Stimulated activated CD8-positive, alpha-beta memory T cell treated with anti-CD3 and anti-CD28 coated beads, Interleukin-4, amount 100 ng/mL, for 1 hour (primary cell): ENCODE results near the gene IL1RN.
"Not testable (repeated sequence)": the region's sequence is repeated elsewhere in the genome, so short reads cannot be mapped to it uniquely, and the experiment has no call there.

Experiments
- DNase-seq, 2 donors: peaks; one replicate each; pipeline ENCODE4 v3.0.0-alpha.2; 2020; ENCODE audit warnings: low read depth in 2 of 2, low spot score in 1 of 2

The IL1RN gene

DNA sequence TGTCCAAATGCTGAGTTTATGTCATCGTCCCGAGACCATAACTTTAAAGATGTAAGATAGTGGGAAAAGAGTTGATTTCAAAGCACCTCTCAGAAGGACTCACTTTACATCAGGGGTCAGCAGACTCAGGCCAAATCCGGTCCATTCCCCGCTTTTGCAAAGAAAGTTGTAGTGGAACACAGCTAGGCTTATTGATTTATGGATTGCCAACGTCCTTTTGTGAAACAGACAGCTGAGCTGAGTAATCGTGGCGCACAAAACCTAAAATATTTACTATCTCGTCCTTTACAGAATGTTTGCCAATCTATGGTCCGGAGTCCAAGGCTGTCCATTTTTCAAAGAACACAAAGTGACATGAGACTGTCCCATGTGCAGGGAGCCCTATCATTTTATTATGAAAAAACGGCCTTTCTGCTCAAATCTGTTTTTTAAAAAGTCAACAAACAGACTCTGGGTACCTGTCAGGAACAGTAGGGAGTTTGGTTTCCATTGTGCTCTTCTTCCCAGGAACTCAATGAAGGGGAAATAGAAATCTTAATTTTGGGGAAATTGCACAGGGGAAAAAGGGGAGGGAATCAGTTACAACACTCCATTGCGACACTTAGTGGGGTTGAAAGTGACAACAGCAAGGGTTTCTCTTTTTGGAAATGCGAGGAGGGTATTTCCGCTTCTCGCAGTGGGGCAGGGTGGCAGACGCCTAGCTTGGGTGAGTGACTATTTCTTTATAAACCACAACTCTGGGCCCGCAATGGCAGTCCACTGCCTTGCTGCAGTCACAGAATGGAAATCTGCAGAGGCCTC, at the start of gene IL1RN:
Gene IL1RN (plus strand): TSS at position 754 of the 801 bp plus-strand sequence. CDS start 27 bp downstream, at position 781.
- no peak for DNase-seq

DNA sequence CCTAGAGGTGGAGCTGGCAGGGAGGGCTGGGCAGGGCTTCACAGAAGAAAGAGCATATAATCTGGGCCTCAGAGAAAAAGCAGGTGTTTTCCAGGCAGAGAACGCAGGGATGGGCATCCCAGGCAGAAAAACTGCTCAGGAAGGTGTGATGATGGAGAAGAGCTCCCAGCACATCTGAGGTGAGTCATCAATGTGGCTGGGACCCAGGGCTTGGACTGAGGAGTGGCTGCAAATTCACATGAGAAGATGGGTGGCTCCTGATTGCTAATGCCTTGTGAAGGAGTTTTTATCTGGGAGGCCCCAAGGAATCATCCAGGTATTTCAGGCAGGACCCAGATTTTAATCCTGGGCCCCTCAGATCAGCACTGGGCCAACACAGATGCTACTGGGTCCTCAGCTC, 49.5 kb upstream of the IL1RN start:
- no peak for DNase-seq

DNA sequence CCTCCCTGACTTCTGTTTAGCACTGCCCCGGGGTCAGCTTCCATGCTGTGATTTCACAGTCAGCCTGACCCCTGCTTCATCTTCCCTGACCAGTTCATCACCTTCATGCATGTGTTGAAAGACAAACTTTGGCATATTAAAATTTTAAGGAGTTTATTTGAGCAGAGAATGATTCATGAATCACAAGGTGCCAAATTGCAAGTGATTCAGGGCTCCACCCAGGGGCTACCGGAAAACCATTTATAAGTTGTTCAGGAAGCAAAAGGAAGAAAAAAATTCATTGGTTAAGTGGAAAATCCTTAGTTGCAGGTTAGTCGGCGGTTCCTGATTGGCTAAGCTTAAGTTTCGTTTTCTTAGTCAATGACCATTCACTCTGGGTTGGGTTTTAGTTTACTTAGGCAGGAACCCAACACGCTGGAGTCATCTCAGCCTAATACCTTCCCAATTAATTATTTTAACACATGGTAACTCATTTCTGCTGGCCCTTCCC, 49.0 kb upstream of the IL1RN start:
- DNase-seq, result no peak

DNA sequence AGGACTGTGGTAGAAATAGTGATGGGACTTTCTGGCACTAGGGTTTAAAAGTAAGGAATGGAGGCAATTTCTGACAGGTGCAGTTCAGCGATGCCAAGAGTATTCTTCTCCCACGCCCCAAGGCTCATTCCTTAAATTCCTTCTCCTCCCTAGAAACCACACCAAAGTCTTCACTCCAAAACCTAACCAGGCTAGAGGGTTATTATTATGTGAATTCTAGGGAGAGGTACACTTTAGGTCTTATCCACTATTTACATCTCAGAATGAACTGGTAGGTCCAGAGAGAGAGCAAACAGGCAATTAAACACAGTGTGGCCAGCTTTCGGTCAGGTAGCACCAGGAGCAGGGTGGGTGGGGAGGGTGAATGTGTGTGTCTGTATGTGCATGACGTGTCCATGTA, 48.3 kb upstream of the IL1RN start:
- DNase-seq, result no peak

GRCh38 chr2:113080134-113080533, 47.3 kb upstream of the IL1RN start:
- DNase-seq, result no peak

GRCh38 chr2:113081488-113082210, 45.7 kb upstream of the IL1RN start:
- DNase-seq, result no peak

GRCh38 chr2:113083296-113083695, 44.1 kb upstream of the IL1RN start:
- DNase-seq, result no peak

- no peak for DNase-seq
These were observed 43.0 kb upstream of the IL1RN start for GRCh38 chr2:113084249-113085000.

DNA sequence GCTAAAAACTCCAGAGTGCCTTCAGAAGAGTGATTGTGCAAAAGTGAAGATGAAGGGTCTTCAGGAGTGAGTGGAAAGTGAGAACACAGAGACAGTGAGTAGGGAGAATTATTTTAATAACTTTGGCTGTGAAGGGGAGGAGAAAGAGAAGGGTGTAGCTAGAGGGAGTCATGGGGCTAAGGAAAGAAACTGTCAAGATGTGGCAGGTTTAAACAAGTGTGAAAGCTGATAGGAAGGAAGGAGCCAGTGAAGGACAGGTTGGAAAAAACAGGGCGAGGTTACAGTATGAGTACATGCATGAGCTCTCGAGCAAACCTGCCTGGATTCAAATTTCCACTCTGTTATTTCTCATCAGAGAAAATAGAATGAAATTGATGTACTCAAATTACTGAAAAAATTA, 41.9 kb upstream of the IL1RN start:
- DNase-seq, result no peak

DNA sequence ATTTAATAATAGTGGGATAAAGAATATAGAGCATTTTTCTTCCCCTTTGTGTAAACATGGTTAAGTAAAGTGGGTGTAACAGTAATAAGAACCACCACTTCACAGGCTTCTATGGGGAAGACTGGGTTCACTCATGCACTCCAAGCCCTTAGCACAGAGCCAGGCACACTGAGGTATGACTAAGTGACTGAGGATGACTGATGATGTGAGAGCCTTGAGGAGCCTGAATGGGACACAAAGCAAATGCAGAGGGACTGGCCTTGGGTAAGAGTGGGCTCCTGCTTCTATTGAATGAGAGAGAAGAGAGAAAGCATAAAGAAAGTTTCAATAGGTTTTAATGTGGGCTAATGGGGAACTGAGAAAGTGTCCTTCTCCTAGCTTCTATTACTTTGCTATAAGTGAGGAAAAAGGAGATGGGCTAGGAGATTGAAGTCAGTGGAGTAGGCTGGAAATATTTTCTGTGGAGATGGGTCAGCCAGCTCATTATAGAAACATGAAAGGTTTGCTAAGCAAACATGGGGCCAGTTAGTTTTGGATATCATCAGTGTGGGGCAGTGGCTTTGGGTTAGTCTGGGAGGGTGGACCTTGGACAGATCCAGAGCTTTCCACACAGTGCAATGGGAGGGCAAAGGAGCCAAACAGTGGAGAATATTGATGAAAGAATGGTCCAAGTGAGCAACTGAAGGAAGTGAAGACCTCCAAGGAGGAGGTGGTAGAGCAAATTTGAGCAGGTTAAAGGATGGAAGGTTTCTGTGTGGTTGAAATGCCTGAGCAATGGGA, 39.0 kb upstream of the IL1RN start:
- DNase-seq, result no peak

GRCh38 chr2:113089916-113090315, 37.5 kb upstream of the IL1RN start:
- DNase-seq, result no peak

DNA sequence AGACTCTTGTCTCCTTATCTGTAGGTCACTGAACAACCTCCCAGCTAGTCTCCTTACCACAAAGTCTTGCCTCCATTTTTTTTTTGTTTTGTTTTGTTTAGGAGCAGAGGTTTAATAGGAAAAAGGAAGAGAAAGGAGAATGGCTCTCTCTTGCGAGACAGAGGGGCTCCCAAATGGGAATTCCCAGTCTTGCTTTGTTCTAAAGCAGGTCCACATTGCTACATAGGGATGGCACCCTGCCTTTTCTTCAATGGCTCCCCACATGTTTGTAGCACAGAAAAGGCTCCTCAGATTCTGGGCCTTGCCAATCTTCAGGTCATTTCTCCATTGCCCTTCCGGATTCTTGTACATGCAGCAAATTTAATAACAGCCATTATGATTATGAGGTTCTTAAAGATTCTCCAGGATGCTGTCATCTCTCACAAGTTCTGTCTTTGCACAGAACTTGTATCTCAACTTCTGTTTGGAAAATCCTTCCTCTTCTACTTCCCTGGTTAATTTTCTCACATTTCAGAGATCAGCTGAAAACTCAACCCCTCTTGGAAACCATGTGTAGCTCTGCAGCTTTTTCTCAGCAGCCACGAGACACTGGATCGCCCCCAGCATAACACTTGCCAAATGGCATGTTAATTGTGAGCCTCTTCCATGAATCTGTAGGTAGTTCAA, 36.0 kb upstream of the IL1RN start:
- DNase-seq, result no peak

DNA sequence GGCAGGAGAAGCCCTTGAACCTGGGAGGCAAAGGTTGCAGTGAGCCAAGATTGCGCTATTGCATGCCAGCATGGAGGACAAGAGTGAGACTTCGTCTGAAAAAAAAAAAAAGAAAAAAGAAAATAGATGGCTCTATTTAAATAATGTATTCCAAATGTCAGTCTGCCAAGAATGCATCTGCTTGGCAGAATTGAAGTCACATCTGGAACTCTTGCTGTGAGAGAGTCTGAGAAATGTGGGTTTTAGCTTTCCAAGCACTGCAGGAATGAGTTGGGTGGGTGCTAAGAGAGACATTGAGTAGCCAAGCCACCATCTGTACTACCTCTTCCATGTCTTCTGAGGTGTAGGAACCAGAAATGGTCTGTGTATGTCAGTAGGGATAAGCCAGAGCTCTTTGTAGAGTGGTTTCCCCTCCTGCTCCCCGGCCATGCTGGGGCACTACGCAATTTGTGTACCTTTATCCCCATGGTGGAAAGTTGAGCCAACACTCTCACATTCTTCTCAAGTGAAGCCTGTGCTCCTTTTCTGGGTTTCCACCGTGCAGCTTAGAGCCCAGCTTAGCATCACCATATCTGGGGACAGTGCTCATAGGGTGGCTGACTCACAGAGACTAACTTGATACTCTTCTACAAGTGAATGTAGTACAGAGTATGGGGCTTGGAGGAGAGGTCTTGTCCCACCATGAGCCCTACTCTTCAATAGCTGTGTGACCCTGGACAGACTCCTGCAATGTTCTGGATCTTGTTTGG, 34.4 kb upstream of the IL1RN start:
- no peak for DNase-seq

DNA sequence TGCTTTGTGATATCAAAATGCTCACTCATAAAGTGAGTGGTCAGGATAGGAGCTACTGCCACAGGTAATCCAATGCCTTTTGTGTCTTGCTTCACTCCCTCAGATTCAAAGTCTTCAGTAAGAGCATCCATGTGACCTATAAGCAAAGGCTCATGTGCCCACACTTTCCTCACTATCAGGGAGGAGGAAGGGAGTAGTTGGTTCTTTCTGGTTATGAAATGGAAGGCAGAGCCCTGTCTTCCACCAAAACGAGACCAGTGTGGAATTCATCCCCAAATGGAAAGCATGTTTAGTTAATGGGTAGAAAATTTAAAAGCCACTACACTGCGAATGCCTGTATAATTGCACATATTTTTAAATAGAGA, 33.8 kb upstream of the IL1RN start:
- no peak for DNase-seq

- not testable (repeated sequence) for DNase-seq
These were observed 31.1 kb upstream of the IL1RN start for GRCh38 chr2:113096306-113096705.

DNA sequence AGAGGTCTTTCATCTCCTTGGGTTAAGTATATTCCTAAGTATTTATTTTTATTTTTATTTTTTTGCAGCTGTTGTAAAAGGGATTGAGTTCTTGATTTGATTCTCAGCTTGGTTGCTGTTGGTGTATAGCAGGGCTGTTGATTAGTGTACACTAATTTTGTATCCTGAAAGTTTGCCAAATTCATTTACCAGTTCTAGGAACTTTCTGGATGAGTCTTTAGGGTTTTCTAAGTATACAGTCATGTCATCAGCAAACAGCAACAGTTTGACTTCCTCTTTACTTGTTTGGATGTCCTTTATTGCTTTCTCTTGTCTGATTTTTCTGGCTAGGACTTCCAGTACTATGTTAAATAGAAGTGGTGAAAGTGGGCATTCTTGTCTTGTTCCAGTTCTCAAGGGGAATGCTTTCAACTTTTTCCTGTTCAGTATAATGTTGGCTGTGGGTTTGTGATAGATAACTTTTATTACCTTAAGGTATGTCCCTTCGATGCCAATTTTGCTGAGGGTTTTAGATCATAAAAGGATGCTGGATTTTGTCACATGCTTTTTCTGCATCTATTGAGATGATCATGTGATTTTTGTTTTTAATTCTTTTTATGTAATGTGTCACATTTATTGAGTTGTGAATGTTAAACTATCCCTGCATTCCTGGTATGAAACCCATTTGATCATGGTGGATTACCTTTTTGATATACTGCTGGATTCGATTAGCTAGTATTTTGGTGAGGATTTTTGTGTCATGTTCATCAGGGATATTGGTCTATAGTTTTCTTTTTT, 30.4 kb upstream of the IL1RN start:
- not testable (repeated sequence) for DNase-seq

DNA sequence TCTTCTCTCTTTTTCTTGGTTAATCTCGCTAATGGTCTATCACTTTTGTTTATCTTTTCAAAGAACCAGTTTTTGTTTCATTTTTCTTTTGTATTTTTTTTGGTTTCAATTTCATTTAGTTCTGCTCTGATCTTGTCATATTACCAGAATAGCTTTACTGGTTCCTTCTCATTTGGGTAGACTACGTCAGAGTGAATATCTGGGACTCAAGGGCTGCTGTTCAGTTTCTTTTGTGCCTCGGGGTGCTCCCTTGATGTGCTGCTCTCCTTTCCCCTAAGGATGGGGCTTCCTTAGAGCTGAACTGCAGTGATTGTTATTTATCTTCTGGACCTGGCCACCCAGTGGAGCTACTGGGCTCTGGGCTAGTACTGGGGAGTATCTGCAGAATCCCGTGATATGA, 29.4 kb upstream of the IL1RN start:
- DNase-seq, result no peak

- no peak for DNase-seq
These were observed 28.9 kb upstream of the IL1RN start for GRCh38 chr2:113098532-113098931.

GRCh38 chr2:113102133-113102532, 25.3 kb upstream of the IL1RN start:
- DNase-seq, result no peak
